ENCODE data around the gene SIX6. TPM values are rescaled to one million over a fixed set of nuclear protein-coding genes. Genes with fewer than 3 reads are reported as not detected.
A peak's percentile ranks its signal among the peaks of the same experiment; 100 is the strongest.

SIX6 gene
- total RNA-seq, 6 experiments from 2014 or later, result not detected

DNA sequence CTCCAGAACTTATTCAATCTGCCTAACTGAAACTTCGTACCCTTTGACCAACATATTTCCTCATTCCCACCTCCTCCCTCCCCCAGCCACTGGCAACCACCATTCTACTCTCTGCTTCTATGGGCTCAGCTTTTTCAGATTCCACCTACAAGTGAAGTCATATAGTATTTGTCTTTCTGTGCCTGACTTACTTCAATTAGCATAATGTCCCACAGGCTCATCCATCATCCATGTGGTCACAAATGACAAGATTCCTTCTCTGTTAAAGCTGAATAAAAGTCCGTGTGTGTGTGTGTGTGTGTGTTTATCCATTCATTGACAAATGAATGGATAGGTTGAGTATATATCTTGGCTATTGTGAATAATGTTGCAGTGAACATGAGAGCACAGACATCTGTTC lies 21.7 kb upstream of the SIX6 start:
- TF ChIP-seq POLR2A (IDR thresholded peaks at IDR 0.05), result no peak
- no peak for TF ChIP-seq CTCF (IDR thresholded peaks at IDR 0.05)
- peaks cover 0 to 12% of the 10 kb centered on the region in 2 donors for H3K27me3 ChIP-seq
- 13% methylated on average over 2 of the region's 2 CpGs for WGBS (ENCODE audit: insufficient coverage, low coverage, low lambda C conversion rate, missing lambda C conversion rate)

DNA sequence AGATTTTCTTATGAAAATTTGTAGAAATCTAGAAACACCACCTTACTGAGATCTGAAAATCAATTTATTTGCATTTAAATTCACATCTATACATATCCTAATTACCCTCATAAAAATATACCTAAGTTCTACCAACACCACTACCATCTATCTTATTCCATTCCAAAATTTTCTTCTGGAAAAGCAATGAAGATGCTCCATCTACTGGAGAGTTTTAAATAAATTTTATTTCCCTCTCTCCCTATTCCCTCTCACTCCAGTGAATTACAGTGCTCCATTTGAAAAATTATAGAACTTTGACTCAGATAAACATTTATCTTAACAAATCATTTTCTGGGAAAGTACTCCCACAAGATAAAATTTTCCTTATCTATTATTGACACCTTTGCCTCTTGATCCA lies 20.8 kb upstream of the SIX6 start:
- H3K36me3 ChIP-seq, result no peaks in the 10 kb centered on the region
- peak in 1 of 4 donors; percentile 38 for ATAC-seq
- peaks cover 0 to 12% of the 10 kb centered on the region in 2 donors for H3K27me3 ChIP-seq
- no peaks in the 10 kb centered on the region for H3K9me3 ChIP-seq
- intact Hi-C loops (cut with DNase I), result no loop called here
- TF ChIP-seq CTCF (IDR thresholded peaks at IDR 0.05) (peak; percentile 4 to 33 (median 27)), POLR2A (IDR thresholded peaks at IDR 0.05) (no peak)
- DNase-seq, result no peak
- H3K4me3 ChIP-seq, result no peak overlapping the region
- no peak overlapping the region for H3K27ac ChIP-seq
- no peaks in the 10 kb centered on the region for H3K4me1 ChIP-seq

More for the DNA sequence above, 21.7 kb upstream of the SIX6 start:
- Histone ChIP-seq H3K36me3 (no peaks in the 10 kb centered on the region), H3K4me3 (no peak overlapping the region), H3K27ac (no peak overlapping the region), H3K4me1 (no peaks in the 10 kb centered on the region), H3K9me3 (no peaks in the 10 kb centered on the region)
- DNase-seq, result no peak
- intact Hi-C loops (cut with DNase I), result no loop called here
- no peak for ATAC-seq

GRCh38 chr14:60490270-60490669 lies 18.7 kb upstream of the SIX6 start:
- Histone ChIP-seq H3K4me3 (no peak overlapping the region), H3K27ac (no peak overlapping the region), H3K9me3 (no peaks in the 10 kb centered on the region), H3K27me3 (peaks cover 0 to 5% of the 10 kb centered on the region in 2 donors), H3K36me3 (no peaks in the 10 kb centered on the region), H3K4me1 (no peaks in the 10 kb centered on the region)
- DNase-seq (no peak), ATAC-seq (no peak)
- no peak for TF ChIP-seq CTCF (IDR thresholded peaks at IDR 0.05)
- no peak for TF ChIP-seq POLR2A (IDR thresholded peaks at IDR 0.05)
- intact Hi-C loops (cut with DNase I), result no loop called here
- 77% methylated on average over 3 of the region's 3 CpGs for WGBS (ENCODE audit: insufficient coverage, low coverage, low lambda C conversion rate, missing lambda C conversion rate)

DNA sequence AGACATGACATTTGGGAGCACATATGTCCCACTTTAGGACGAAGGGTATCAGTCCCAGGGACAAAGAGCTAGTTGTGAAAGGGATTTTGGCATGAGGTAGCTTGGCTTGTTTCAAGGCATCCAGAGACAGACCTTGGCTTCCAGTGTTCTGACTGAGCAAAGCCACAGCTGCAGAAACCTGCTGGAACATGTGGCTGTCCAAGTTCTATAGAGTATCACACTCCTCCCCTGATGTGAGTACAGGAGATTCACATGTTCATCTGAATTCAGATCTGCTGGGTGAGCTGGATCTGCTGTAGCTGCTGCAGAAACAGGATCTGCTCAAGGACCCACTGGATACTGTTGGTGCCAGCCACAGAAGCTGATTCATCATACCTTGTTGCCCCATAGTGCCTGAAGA lies 13.0 kb upstream of the SIX6 start:
- intact Hi-C loops (cut with DNase I), result no loop called here
- 25% methylated on average over 1 of the region's 1 CpG for WGBS (ENCODE audit: insufficient coverage, low coverage, low lambda C conversion rate, missing lambda C conversion rate)
- ATAC-seq (no peak), DNase-seq (no peak)
- no peak overlapping the region for H3K27ac ChIP-seq
- H3K27me3 ChIP-seq, result no peaks in the 10 kb centered on the region
- H3K4me3 ChIP-seq, result no peak overlapping the region
- no peaks in the 10 kb centered on the region for H3K9me3 ChIP-seq
- H3K36me3 ChIP-seq, result no peaks in the 10 kb centered on the region
- TF ChIP-seq CTCF (IDR thresholded peaks at IDR 0.05) (no peak), POLR2A (IDR thresholded peaks at IDR 0.05) (no peak)
- no peaks in the 10 kb centered on the region for H3K4me1 ChIP-seq

DNA sequence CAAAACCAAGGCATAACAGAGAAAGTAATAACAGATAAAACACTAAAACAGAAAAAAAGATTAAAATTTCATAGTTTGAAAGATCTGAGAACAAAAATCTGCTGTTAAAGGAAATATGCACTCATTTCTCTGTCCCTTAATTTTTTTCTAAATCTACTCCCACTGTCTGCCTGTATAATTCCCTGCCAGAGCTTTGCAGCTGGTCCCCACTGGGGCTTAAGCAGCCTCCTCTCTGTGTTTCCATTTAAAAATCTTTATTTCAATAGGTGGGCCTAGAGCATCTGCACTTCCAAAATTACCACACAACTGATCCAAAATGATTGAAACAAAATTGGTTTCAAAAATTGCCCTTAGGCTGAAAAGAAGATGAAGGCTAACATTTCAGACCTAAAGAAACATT lies 6.4 kb upstream of the SIX6 start:
- intact Hi-C loops (cut with DNase I), result no loop called here
- TF ChIP-seq CTCF (IDR thresholded peaks at IDR 0.05), result no peak
- TF ChIP-seq POLR2A (IDR thresholded peaks at IDR 0.05), result no peak
- Histone ChIP-seq H3K27ac (no peak overlapping the region), H3K36me3 (no peaks in the 10 kb centered on the region), H3K9me3 (no peaks in the 10 kb centered on the region), H3K4me3 (no peak overlapping the region), H3K27me3 (peaks cover 3 to 17% of the 10 kb centered on the region in 2 donors), H3K4me1 (no peaks in the 10 kb centered on the region)
- DNase-seq (no peak), ATAC-seq (no peak)

All from right lobe of liver (tissue), 6 donors.